Neural cell (in vitro differentiated cells): ENCODE results near the gene GHRL. TPM values are rescaled to one million over a fixed set of nuclear protein-coding genes. Genes with fewer than 3 reads are reported as not detected.

Experiments
- H2AFZ ChIP-seq: fragments of 200-600, 300-800 bp; sonication (generic), shearing (Covaris generic); 2 replicates; pipeline ENCODE4 v1.6.0; 2014; ENCODE audit warnings: low read depth, mild to moderate bottlenecking, antibody characterized with exemption, low read length, moderate library complexity
- H3F3A ChIP-seq: fragments of 200-600 bp; shearing (Covaris generic); 2 replicates; pipeline ENCODE4 v1.6.1; 2016; ENCODE audit warnings: mild to moderate bottlenecking, moderate library complexity, mixed read lengths, antibody characterized with exemption, low read length; ENCODE audit not compliant: insufficient read depth, poor library complexity, severe bottlenecking
- H3K27ac ChIP-seq: fragments of 200-600, 300-800 bp; sonication (generic), shearing (Covaris generic); 2 replicates; pipeline ENCODE4 v1.5.1; 2014; ENCODE audit warnings: mild to moderate bottlenecking, low read length, moderate library complexity
- H3K27me3 ChIP-seq: fragments of 300-800, 200-600 bp; sonication (generic), shearing (Covaris generic); 2 replicates; pipeline ENCODE4 v1.6.0; 2014; ENCODE audit warnings: mild to moderate bottlenecking, low read depth, low read length, moderate library complexity; ENCODE audit not compliant: insufficient read depth
- H3K36me3 ChIP-seq: fragments of 300-800, 200-600 bp; sonication (generic), shearing (Covaris generic); 2 replicates; pipeline ENCODE4 v1.5.1; 2014; ENCODE audit warnings: mild to moderate bottlenecking, antibody characterized with exemption, low read length, moderate library complexity; ENCODE audit not compliant: insufficient read depth
- H3K4me2 ChIP-seq: fragments of 300-800, 200-600 bp; sonication (generic), shearing (Covaris generic); 2 replicates; pipeline ENCODE4 v1.6.0; 2014; ENCODE audit warnings: mild to moderate bottlenecking, low read length
- H3K4me3 ChIP-seq: fragments of 300-800, 200-600 bp; sonication (generic), shearing (Covaris generic); 2 replicates; pipeline ENCODE4 v1.5.1; 2014; ENCODE audit warnings: mild to moderate bottlenecking, low read length, moderate library complexity
- H3K79me2 ChIP-seq: fragments of 200-600 bp; shearing (Covaris generic); replicated peaks from 2 replicates; pipeline ENCODE4 v1.6.0; 2014; ENCODE audit warnings: mild to moderate bottlenecking, low read length, moderate library complexity; ENCODE audit not compliant: insufficient read depth
- H3K9ac ChIP-seq: fragments of 300-800, 200-600 bp; sonication (generic), shearing (Covaris generic); 2 replicates; pipeline ENCODE4 v1.6.1; 2016; ENCODE audit warnings: mild to moderate bottlenecking, low read length, mixed read lengths
- H3K9me2 ChIP-seq: fragments of 200-600 bp; shearing (Covaris generic); 2 replicates; pipeline ENCODE4 v1.6.1; 2016; ENCODE audit warnings: mild to moderate bottlenecking, low read length, mixed read lengths; ENCODE audit not compliant: insufficient read depth
- H3K9me3 ChIP-seq: fragments of 200-600, 300-800 bp; sonication (generic), shearing (Covaris generic); 2 replicates; pipeline ENCODE4 v1.6.1; 2016; ENCODE audit warnings: mild to moderate bottlenecking, mixed run types, low read length, moderate library complexity, mixed read lengths
- H4K20me1 ChIP-seq: fragments of 200-600 bp; shearing (Covaris generic); 2 replicates; pipeline ENCODE4 v1.6.1; 2016; ENCODE audit warnings: mild to moderate bottlenecking, mixed run types; ENCODE audit not compliant: insufficient read depth
- CTCF ChIP-seq: fragments of 450-650 bp; IDR thresholded peaks from 2 replicates; pipeline ENCODE4 v1.5.1; 2014; ENCODE audit warnings: antibody characterized with exemption, mild to moderate bottlenecking, moderate library complexity; ENCODE audit not compliant: poor library complexity, severe bottlenecking
- EP300 ChIP-seq: fragments of 450-650 bp; conservative IDR thresholded peaks from 2 replicates; pipeline ENCODE4 v1.6.1; 2014; ENCODE audit warnings: antibody characterized with exemption, mild to moderate bottlenecking, moderate library complexity; ENCODE audit not compliant: poor library complexity, severe bottlenecking
- EZH2 ChIP-seq: fragments of 200-600, 300-800 bp; shearing (Covaris generic), sonication (generic); IDR thresholded peaks from 2 replicates; pipeline ENCODE4 v1.6.1; 2014; ENCODE audit warnings: antibody characterized with exemption, low read length, borderline replicate concordance, mild to moderate bottlenecking; ENCODE audit not compliant: insufficient read depth, poor library complexity, severe bottlenecking
- MXI1 ChIP-seq: fragments of 450-650 bp; conservative IDR thresholded peaks from 2 replicates; pipeline ENCODE4 v1.6.1; 2014; ENCODE audit warnings: antibody characterized with exemption, mild to moderate bottlenecking; ENCODE audit not compliant: poor library complexity, severe bottlenecking
- POLR2AphosphoS5 ChIP-seq: IDR thresholded peaks from 2 replicates; pipeline ENCODE4 v1.6.1; 2012
- RAD21 ChIP-seq: fragments of 450-650 bp; conservative IDR thresholded peaks from 2 replicates; pipeline ENCODE4 v1.6.1; 2014; ENCODE audit warnings: antibody characterized with exemption, mild to moderate bottlenecking, moderate library complexity
- REST ChIP-seq: IDR thresholded peaks from 2 replicates; pipeline ENCODE4 v1.6.1; 2012; ENCODE audit warnings: borderline replicate concordance
- SMC3 ChIP-seq: fragments of 450-650 bp; conservative IDR thresholded peaks from 2 replicates; pipeline ENCODE4 v1.6.1; 2014; ENCODE audit warnings: antibody characterized with exemption, mild to moderate bottlenecking, moderate library complexity; ENCODE audit not compliant: poor library complexity
- TAF1 ChIP-seq: IDR thresholded peaks from 2 replicates; pipeline ENCODE4 v1.6.1; 2012; ENCODE audit warnings: low read depth
- polyA plus RNA-seq: library from polyadenylated mRNA; depleted of rRNA; stranded (reverse); fragments of >200 nt; gene quantifications from 2 replicates; pipeline ENCODE4 v1.2.3, GENCODE V29; 2014

The GHRL gene
- polyA plus RNA-seq, 1 donor from 2014 or later, result 2.8 TPM

GRCh38 chr3:10322352-10322710, 29.6 kb upstream of the GHRL start:
- Histone ChIP-seq H3K4me2 (no peak overlapping the region), H3F3A (no peaks in the 10 kb centered on the region), H3K27me3 (no peaks in the 10 kb centered on the region), H4K20me1 (no peaks in the 10 kb centered on the region), H3K9me3 (no peaks in the 10 kb centered on the region), H2AFZ (no peak overlapping the region), H3K27ac (no peak overlapping the region), H3K79me2 (peaks cover 18% of the 10 kb centered on the region), H3K9me2 (no peaks in the 10 kb centered on the region), H3K9ac (no peak overlapping the region), H3K36me3 (no peaks in the 10 kb centered on the region), H3K4me3 (no peak overlapping the region)
- TF ChIP-seq TAF1, result no peak
- no peak for TF ChIP-seq MXI1
- TF ChIP-seq RAD21, result no peak
- TF ChIP-seq EZH2, result no peak
- no peak for TF ChIP-seq REST
- no peak for TF ChIP-seq POLR2AphosphoS5
- TF ChIP-seq SMC3, result no peak
- TF ChIP-seq EP300, result no peak
- no peak for TF ChIP-seq CTCF

- no peaks in the 10 kb centered on the region for H3F3A ChIP-seq
- H3K9me3 ChIP-seq, result no peaks in the 10 kb centered on the region
- peak overlapping the region; percentile 88 for H3K9ac ChIP-seq
- no peak overlapping the region for H3K4me2 ChIP-seq
- H3K9me2 ChIP-seq, result no peaks in the 10 kb centered on the region
- no peaks in the 10 kb centered on the region for H4K20me1 ChIP-seq
- peak overlapping the region; percentile 87 for H3K4me3 ChIP-seq
- TF ChIP-seq TAF1 (no peak), SMC3 (no peak), RAD21 (no peak), CTCF (no peak), POLR2AphosphoS5 (no peak)
- no peaks in the 10 kb centered on the region for H3K36me3 ChIP-seq
- no peaks in the 10 kb centered on the region for H3K27me3 ChIP-seq
- H3K27ac ChIP-seq, result peak overlapping the region; percentile 52
- peaks cover 18% of the 10 kb centered on the region for H3K79me2 ChIP-seq
- no peak overlapping the region for H2AFZ ChIP-seq
These were observed 29.0 kb upstream of the GHRL start for GRCh38 chr3:10321630-10322351.
